Loucy (cell line): Measurements from ENCODE around the gene PPP2R5C.

Source experiments
- CTCF ChIP-seq: fragments of 200-600 bp; sonication (generic); conservative IDR thresholded peaks from 2 replicates; pipeline ENCODE4 v1.5.1; 2014; ENCODE audit warnings: mild to moderate bottlenecking, antibody characterized with exemption, low read length
- EZH2phosphoT487 ChIP-seq: fragments of 200-600 bp; IDR thresholded peaks from 2 replicates; pipeline ENCODE4 v1.6.1; 2018; ENCODE audit warnings: antibody characterized with exemption, mild to moderate bottlenecking, moderate library complexity, borderline replicate concordance

- TF ChIP-seq CTCF, result no peak
- TF ChIP-seq EZH2phosphoT487, result no peak
Measured at GRCh38 chr14:101830271-101830670, 68.8 kb downstream of the PPP2R5C start.
